Esophagus muscularis mucosa (tissue), 4 donors: ENCODE results near the gene PCNX1.

Experiments used
- EP300 ChIP-seq: sonication (generic); formaldehyde crosslinking; IDR thresholded peaks from one replicate; pipeline ENCODE4 v1.6.1; 2017; ENCODE audit warnings: antibody characterized with exemption
- POLR2A ChIP-seq: fragments of 450-650 bp; IDR thresholded peaks from one replicate; pipeline ENCODE4 v1.6.1; 2017; ENCODE audit warnings: antibody characterized with exemption, moderate library complexity, mild to moderate bottlenecking, low read depth
- POLR2AphosphoS5 ChIP-seq, 2 donors: sonication (generic); formaldehyde crosslinking; IDR thresholded peaks; one replicate each; pipeline ENCODE4 v1.6.1; 2017; ENCODE audit warnings: antibody characterized with exemption in 2 of 2
- TF ChIP-seq, protein P1 (sequence below), 3 experiments: fragments of 200-600 bp in 2 of 3; fragments of 450-650 bp in 1 of 3; sonication (generic) in 2 of 3; IDR thresholded peaks; one replicate each; pipeline ENCODE4 v1.5.1; 2017 to 2019; ENCODE audit warnings: antibody characterized with exemption in 3 of 3, mild to moderate bottlenecking in 2 of 3, moderate library complexity in 1 of 3

- TF ChIP-seq, protein P1, sequence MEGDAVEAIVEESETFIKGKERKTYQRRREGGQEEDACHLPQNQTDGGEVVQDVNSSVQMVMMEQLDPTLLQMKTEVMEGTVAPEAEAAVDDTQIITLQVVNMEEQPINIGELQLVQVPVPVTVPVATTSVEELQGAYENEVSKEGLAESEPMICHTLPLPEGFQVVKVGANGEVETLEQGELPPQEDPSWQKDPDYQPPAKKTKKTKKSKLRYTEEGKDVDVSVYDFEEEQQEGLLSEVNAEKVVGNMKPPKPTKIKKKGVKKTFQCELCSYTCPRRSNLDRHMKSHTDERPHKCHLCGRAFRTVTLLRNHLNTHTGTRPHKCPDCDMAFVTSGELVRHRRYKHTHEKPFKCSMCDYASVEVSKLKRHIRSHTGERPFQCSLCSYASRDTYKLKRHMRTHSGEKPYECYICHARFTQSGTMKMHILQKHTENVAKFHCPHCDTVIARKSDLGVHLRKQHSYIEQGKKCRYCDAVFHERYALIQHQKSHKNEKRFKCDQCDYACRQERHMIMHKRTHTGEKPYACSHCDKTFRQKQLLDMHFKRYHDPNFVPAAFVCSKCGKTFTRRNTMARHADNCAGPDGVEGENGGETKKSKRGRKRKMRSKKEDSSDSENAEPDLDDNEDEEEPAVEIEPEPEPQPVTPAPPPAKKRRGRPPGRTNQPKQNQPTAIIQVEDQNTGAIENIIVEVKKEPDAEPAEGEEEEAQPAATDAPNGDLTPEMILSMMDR (IDR thresholded peaks at IDR 0.05), result no peak
- no peak for TF ChIP-seq POLR2AphosphoS5 (IDR thresholded peaks at IDR 0.05)
- no peak for TF ChIP-seq POLR2A
- no peak for TF ChIP-seq EP300
Observed at GRCh38 chr14:70919774-70920173, 12.5 kb downstream of the PCNX1 start.
